Uterus (tissue), 2 donors: Measurements from ENCODE around the gene SNX9.

Source experiments
- CTCF ChIP-seq, 4 experiments: fragments of 200-600 bp in 2 of 4; fragments of 450-650 bp in 2 of 4; sonication (generic) in 2 of 4; IDR thresholded peaks; one replicate each; pipeline ENCODE4 v1.5.1; 2016 to 2019; ENCODE audit warnings: antibody characterized with exemption in 4 of 4, mild to moderate bottlenecking in 2 of 4, moderate library complexity in 1 of 4
- POLR2A ChIP-seq, 2 donors: fragments of 450-650 bp; IDR thresholded peaks; one replicate each; pipeline ENCODE4 v1.6.1; 2016; ENCODE audit warnings: antibody characterized with exemption in 2 of 2, mild to moderate bottlenecking in 1 of 2, moderate library complexity in 1 of 2

DNA sequence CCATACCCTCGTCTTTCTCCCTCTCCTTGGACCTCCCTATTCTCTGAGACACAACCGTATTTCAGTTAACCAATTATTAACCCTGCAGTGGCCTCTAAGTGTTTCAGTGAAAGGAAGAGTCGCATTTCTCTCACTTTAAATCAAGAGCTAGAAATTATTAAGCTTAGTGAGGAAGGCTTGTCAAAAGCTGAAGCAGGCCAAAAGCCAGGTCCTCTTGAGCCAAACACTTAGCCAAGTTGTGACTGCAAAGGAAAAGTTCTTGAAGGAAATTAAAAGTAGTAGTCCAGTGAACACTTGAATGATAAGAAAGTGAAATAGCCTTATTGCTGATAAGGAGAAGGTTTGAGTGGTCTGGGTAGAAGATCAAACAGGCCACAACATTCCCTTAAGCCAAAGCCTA lies 58.3 kb downstream of the SNX9 start:
- TF ChIP-seq CTCF (IDR thresholded peaks at IDR 0.05) (no peak), POLR2A (IDR thresholded peaks at IDR 0.05) (no peak)
